Epithelial cell of proximal tubule (primary cell): ENCODE results near the gene PLCL2. TPM values are rescaled to one million over a fixed set of nuclear protein-coding genes. Genes with fewer than 3 reads are reported as not detected.
A peak's percentile ranks its signal among the peaks of the same experiment; 100 is the strongest.

ENCODE experiments used
- DNase-seq: peaks from one replicate; pipeline ENCODE4 v3.0.0-alpha.2; 2011; ENCODE audit warnings: low read depth
- H3K4me3 ChIP-seq: 2 replicates; pipeline ENCODE4 v1.5.1; 2011; ENCODE audit warnings: low read depth, mild to moderate bottlenecking, low read length
- total RNA-seq: library from RNA; depleted of rRNA; stranded (reverse); fragments of >200 nt; gene quantifications from 2 replicates; pipeline ENCODE4 v1.2.3, GENCODE V29; 2015
- TF ChIP-seq, protein P1 (sequence below): conservative IDR thresholded peaks from 2 replicates; pipeline ENCODE4 v1.5.1; 2012; ENCODE audit warnings: low read depth, mild to moderate bottlenecking, low read length

PLCL2 gene
- total RNA-seq, 1 donor from 2014 or later = 3.5 TPM

DNA sequence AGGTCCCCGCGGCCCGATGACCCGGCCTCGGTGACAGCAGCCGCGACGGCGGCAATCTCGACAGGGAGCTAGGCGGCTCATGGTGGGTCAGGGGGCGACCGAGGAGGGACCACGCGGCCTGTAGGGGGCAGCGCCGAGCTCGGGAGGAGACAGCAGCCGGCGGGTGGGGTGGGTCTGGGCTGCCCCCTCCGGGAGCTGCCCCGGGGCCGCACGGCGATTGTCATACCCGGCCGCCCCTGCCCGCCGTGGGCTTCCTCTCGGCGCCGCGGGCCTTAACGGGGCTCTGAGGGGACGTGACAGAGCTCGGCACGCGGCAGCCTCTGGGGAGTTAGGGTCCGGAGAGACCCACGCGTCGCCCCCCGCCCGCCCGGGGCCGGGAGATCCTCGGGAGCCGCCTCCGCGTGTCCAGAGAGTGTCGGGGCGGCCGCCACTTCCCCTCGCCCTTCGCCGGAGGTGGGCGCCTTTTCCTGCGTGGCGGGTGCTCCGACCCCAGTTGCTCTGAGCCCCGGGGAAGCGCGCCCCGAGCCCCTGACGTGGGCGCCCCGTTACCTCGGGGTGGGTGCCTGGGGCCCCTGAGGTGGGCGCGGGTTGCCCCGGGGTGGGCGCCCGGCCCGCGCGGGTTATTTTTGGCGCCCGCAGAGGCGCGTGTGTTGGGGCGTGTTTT lies 539 bp upstream of the PLCL2 start:
- peak overlapping the region; percentile 82 for H3K4me3 ChIP-seq
- DNase-seq = no peak
- TF ChIP-seq, protein P1, sequence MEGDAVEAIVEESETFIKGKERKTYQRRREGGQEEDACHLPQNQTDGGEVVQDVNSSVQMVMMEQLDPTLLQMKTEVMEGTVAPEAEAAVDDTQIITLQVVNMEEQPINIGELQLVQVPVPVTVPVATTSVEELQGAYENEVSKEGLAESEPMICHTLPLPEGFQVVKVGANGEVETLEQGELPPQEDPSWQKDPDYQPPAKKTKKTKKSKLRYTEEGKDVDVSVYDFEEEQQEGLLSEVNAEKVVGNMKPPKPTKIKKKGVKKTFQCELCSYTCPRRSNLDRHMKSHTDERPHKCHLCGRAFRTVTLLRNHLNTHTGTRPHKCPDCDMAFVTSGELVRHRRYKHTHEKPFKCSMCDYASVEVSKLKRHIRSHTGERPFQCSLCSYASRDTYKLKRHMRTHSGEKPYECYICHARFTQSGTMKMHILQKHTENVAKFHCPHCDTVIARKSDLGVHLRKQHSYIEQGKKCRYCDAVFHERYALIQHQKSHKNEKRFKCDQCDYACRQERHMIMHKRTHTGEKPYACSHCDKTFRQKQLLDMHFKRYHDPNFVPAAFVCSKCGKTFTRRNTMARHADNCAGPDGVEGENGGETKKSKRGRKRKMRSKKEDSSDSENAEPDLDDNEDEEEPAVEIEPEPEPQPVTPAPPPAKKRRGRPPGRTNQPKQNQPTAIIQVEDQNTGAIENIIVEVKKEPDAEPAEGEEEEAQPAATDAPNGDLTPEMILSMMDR = peak; percentile 51

DNA sequence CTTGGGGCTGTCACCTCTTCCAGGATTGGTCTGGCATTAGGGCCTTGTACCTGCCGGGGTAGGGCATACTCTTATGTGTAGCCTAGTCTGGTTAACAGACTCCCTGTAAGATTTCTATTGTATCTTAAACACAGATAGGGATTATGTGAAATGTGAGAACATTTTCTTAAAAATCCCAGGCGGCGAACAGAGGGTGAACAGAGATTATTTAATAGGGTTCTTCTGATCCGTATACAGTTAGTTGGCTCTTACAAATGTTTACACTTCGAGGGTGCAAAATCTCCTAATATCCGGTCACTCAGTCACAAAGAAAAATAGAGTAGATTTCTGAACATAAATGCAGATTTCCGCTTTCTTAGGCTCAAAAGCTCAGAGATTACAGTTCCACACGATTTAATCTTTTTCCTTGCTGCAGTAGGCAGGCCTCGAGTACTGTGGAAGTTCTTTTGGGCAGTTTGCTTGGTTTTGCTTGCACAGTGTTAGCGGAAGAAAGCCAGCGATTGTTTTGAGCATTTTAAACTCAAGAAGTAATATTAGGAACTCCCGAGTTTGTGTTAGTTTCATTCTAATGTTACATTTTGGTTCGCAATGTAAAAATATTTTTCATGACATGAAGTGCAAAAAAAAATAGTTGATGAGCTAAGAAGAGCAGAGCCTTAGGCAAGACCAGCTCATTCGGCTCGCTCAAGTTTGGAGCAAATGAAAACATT lies 993 bp downstream of the PLCL2 start:
- DNase-seq = no peak
- H3K4me3 ChIP-seq = peak overlapping the region; percentile 82
- TF ChIP-seq, protein P1 = no peak

DNA sequence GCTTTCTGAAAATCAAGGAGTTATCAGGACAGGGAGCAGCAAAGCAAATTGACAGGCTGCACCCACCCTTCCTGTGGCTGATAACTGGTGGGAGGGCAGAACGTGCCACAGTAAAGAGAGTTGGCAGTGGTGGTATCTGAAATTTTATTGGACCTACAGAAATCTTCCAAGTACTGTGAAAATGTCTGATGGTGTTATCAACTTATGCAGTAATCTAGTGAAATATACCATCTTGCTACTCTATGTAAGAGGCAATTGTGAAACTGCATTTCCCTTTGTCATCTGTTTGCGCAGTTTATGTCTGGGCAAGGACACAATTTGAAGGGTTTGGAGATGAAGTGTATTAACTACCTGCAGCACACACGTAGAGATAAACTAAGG lies 1.5 kb downstream of the PLCL2 start:
- TF ChIP-seq, protein P1 = no peak
- DNase-seq = no peak
- H3K4me3 ChIP-seq = peak overlapping the region; percentile 82

DNA sequence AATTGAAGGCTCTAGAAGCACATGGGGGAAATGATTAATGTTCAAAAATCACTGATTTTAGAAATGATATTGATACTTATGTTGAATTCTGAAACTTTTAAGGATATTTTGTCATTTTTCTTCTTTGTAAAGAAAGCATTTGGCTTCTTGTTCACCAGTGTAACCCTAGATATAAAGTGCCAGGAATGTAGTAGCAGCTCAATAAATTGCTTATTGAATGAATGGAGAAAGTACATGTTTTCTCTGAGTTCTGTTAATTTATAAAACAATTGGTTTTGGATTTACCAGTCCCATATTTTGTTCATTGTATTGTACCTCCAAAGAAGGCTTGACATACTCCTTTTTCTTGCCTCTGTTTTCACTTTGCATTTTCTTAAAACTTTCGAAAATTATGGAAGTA lies 2.4 kb downstream of the PLCL2 start:
- no peak overlapping the region for H3K4me3 ChIP-seq
- no peak for DNase-seq
- TF ChIP-seq, protein P1 = no peak

DNA sequence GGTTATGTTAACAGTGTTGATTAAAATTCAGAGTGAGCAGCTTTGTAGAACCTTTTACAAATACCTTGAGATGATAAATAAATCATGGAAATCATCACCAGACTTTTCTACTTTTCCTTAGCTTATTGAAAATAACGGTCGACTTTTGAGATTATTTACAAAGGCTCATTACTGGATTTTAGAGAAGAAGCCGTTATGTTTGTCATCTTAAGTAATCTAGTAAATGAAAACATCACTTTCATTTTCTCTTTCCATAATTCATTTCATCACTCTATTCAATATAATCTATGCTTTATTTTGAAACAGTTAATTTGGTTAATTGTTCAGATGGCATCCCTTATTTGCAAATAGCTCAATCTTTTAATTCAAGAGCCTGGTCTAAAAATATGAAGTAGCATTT lies 3.6 kb downstream of the PLCL2 start:
- H3K4me3 ChIP-seq = peak overlapping the region; percentile 18
- no peak for DNase-seq
- TF ChIP-seq, protein P1 = no peak

DNA sequence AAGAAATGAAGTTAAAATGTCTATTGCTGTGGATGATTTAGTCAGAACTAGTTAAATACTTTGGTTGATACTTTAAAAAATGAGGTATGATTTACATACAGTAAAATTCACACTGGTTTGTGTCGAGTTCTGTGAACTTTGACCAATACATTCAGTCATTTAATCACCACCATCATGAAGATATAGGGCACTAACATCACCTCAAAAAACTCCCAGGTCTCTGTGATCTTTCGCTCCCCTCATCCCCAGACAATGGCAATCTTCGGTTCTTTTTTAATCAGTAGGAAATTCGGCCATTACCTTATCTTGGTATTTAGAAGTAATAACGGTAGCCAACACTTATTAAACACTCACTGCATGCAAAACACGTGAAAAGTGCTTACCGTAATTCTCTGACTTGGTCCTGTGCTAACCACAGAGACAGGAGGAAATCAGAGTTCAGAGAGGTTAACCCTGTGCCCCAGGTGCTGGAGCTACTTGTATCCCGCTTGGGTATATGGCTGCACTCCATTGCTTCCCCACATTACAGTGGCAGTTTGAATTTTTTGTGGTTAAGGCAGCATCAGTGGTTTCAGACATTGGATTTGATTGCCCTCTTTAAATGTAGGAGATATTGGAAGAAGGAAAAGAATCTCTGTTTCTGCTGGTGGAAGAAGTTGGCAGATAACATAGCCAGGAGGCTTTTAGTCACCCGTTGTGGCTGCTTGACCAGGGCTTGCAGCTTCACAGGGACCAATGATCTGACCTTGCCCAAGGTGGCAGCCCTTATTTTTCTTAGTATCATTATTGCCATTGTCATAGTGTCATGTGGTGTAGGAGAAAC lies 4.2 kb downstream of the PLCL2 start:
- no peak for DNase-seq
- TF ChIP-seq, protein P1 = no peak
- H3K4me3 ChIP-seq = peak overlapping the region; percentile 18
